HG03520 (cell line): ENCODE results near the gene TMEM247.
"Not testable (repeated sequence)": the region's sequence is repeated elsewhere in the genome, so short reads cannot be mapped to it uniquely, and the experiment has no call there.

Experiments
- ATAC-seq: cut with Tn5 transposase; IDR thresholded peaks from one replicate; pipeline ENCODE4 v1.9.1; 2021; ENCODE audit warnings: mild to moderate bottlenecking, moderate library complexity; ENCODE audit not compliant: unreplicated experiment

TMEM247 gene

DNA sequence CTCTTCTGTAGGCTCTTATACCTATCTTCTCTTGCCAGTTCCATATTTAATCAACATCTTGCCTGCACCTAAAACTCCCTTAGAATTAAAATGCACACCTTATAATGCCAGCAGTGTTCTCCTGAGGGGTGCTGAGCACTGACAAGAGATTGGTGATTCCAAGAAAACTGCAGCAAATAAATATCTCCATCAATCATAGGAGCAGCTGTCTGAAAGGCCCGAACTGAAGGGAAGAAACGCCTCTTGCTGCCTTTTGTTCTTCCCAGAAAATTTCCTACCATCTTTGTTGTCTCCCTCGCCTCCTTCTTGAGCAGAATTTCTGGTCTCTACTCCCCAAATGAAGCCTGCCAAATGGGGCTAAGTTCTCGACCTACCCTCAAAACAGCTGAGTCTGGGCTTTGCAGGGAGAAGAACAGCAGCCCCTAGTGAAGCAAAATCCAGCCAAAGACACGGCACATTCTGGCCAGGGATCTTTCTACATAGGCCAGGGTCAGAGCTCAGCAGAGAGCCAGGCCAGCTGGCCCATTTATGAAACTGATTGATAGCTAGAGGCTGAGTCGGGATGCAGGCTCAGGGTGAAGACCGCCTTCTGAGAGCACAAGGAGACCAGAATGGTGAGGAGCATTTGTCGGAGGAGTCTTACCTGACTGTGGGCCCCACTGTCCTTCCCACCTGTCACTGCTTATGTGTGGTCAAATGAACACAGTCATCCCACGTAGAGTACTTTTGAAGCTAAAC lies 20.4 kb upstream of the TMEM247 start:
- no peak for ATAC-seq

DNA sequence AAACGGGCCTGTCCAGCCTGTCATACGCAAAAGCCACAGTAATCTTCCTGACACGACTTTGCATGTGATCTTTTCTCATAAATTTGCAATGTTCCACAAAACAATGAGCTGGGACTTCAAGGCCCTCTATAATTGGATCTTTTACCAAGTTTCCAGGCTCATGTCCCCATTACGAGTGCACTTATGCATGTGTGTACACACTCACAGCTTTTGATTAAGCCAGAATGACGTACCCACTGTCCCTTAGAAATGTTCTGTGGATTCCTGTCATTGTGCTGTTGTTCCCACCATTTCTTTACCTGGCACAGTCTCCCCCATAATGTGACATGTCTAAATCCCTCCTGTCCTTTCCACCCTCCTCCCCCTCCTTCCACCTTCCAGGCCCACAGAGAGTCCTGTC lies 19.7 kb upstream of the TMEM247 start:
- no peak for ATAC-seq

DNA sequence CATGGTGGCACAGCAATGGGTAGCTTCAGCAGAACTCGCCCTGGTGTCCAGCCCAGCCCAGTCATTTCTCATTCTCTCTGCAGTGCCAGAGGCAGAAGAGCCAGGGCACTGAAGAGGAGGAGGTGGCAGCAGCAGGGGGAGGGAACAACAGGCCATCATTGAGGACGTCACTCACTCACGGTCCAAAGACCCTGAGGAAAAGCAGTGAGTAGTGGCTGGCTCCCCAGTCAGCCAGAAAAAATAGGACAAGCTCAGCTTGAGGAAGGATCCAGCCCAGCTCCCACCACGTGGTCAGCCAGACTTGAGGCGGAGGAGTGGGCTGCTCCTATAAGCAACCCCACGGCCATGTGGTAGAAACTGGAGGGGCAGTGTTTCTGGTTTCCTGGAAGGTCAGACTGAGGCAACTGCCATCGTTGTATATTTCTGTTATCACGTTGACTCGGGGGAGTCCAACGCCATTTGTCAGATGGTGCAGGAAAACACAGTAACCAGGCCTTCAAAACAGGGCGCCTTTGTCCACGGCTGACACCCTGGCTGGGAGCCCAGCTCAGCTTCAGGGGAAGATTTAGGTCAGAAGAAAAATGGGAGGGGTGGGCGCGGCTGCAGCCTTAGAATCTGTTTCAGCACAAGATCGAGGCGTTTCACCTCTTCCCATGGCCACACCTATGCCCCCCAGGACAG lies 19.0 kb upstream of the TMEM247 start:
- ATAC-seq, result no peak

DNA sequence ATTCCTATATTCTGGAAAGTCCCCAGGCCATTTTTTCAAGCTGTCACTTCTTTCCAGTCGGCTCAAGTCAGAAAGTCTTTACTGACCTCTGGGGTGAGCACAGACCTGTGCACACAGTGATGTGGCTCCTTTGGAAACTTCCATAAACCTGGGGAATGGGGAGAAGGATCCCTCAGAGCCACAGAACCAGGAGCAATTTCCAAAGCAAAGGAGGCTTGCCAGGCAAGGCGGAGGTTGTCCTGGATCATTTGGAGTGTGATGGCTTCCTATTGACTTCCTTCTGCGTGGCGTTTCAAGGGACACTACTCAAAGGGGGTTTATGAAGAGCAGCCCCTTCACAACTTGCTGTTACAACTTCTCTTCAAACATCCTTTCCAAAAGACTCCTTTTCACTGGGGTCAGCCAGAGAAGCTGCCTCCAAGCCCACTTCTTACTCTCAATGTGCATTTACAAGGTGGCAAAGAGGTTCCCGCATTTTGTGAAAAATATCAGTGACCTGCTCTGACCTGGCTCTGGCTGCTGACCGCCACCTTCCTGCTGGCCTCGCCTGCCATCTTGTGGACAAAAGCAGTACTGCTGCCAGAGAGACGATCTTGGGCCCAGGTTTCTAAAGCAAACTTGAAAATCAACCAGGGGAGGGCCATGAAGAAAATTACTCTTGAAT lies 18.2 kb upstream of the TMEM247 start:
- no peak for ATAC-seq

DNA sequence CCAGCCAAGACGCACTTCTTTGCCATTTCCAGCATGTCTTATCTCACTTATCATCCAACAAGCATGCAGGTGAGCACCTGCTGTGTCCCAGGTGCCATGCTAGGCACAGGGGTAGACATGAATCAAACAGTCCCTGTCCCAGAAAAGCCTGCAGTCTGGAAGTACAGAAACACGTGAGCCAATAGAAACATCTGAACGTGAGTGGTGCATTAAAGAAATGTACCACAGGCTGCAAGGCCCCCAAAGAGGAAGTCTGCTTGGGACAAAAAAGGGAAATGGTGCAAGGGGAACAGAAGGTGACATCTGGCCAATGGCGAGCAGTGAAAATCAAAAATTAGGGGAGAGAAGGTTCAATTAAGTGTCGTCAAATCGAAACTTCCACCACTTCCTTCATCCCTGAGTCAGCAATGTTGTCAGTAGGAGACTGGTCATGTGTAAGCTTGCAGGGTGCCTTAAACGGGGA lies 17.6 kb upstream of the TMEM247 start:
- ATAC-seq, result no peak

DNA sequence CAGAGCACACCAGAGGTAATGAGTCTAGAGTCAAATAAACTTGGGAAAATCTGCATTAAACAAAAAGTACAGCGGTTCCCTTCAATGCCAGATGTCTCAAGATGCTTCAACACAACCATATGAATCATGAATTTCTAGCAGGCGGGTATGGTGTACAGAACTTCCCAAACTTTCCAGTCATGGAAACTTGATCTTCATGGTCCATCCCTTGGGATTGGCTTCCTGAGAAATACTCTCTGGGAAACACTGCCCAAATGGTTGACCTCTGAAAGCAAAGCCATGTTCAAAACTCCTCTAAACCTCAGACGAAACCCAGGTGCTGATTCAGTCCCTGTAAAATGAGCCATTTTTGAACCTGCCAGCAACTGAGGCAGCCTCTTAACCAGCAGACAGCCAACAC lies 16.4 kb upstream of the TMEM247 start:
- no peak for ATAC-seq

DNA sequence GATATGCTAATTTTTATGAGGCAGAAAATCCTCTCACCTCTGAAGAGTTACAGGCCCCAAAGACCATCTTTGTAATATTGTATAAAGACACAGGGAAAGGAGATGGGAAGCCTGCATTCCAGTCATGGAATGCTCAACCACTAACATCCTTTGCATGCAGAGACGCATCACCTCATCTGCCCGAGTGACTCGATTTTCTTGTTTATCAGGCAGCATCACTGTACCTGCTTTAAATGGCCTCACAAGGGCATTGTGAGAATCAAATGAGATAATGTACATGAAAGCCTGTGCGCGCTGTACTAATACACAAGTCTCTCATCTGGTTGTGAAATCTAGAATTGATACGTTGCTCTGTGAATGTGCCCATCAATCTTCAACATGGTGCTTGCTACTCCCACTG lies 10.2 kb upstream of the TMEM247 start:
- ATAC-seq, result no peak

DNA sequence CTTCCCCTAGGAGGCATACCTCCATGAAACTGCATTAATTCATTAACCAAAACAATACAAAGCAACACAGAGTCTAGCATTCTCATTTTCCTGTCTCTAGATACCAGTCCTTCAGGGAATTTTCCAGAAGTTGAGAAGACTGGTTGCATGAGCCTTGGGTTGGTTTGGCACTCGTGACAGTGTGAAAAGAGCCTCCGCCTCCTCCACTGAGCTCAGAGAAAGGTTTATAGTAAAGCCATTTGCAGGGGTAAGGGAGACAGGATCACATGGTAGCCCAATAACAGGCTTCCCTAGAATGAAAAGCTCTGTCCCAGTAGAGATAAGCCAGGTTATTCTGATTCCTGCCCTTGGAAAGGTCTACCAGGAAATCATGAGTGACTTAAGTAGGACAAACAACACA lies 9.7 kb upstream of the TMEM247 start:
- no peak for ATAC-seq

DNA sequence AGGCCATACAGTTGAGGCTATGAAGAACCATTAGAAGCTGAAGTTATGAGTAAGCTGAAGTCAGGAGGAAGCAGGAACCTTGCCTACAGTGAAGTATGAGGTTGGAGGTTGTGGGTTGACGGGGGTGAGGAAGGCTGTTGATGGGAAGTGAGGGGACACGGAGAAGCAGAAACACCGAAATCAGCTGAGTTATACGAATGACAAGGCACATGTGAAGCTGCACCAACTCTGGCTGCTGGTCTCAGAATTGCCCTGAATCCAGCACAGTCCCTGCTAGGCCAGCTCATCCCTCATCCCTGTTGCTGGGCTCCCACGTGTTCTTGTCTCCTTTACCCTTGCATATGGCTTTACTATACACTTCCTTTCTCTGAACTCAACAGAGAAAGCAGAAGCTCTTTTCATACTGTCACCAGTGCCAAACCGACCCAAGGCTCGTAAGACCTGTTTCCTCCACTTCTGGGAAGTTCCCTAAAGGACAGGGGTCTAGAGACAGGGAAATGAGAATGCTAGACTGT lies 9.2 kb upstream of the TMEM247 start:
- ATAC-seq, result no peak

DNA sequence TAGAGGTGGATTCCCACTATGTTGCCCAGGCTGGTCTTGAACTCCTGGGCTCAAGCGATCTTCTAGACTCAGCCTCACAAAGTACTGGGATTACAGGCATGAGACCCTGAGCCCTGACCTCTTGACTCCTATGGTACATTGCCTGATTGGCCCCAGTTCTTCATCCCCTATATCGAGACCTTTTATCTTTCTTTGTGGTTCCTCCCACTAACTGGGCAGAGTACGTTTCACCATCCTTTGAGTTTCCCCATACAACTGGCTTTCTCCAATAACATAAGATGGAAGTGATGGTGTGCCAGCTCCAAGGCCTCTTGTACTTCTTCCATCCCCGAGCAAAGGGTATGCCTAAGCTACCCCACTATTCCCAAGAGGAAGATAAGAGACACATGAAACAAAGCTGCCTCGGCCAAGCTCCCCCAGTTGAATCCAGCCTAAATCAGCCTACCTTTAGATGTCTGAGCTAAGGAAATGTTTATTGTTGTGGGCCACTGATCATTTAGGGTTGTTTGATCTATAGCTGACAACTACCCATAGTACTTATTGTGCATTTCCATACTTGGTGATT lies 8.3 kb upstream of the TMEM247 start:
- ATAC-seq, result no peak

DNA sequence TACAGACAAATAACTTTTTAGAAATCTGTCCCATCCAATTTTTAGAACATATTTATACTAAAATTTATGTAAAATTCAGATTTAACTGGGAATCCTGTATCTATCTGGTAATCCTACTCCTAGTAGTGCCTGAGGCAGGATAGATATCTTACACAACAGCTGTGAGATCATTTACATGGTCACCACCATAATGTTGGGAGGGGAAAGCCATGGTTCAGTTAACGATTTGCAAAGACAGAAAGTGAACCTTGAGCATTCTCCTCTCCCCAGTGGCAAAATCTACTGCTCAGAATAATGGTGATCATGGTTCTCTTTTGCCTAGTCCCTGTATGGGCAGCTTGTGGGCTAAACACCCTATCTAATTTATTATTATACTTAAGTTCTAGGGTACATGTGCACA lies 7.7 kb upstream of the TMEM247 start:
- no peak for ATAC-seq

DNA sequence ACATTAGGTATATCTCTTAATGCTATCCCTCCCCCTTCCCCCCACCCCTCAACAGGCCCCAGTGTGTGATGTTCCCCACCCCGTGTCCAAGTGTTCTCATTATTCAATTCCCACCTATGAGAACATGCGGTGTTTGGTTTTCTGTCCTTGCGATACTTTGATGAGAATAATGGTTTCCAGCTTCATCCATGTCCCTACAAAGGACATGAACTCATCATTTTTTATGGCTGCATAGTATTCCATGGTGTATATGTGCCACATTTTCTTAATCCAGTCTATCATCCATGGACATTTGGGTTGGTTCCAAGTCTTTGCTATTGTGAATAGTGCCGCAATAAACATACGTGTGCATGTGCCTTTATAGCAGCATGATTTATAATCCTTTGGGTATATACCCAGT lies 7.2 kb upstream of the TMEM247 start:
- ATAC-seq, result not testable (repeated sequence)

DNA sequence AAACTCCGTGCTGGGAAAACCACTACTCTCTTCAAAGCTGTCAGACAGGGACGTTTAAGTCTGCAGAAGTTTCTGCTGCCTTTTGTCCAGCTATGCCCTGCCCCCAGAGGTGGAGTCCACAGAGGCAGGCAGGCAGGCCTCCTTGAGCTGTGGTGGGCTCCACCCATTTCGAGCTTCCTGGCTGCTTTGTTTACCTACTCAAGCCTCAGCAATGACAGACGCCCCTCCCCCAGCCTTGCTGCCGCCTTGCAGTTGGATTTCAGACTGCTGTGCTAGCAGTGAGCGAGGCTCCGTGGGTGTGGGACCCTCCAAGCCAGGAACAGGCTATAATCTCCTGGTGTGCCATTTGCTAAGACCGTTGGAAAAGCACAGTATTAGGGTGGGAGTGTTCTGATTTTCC lies 1.9 kb upstream of the TMEM247 start:
- not testable (repeated sequence) for ATAC-seq

DNA sequence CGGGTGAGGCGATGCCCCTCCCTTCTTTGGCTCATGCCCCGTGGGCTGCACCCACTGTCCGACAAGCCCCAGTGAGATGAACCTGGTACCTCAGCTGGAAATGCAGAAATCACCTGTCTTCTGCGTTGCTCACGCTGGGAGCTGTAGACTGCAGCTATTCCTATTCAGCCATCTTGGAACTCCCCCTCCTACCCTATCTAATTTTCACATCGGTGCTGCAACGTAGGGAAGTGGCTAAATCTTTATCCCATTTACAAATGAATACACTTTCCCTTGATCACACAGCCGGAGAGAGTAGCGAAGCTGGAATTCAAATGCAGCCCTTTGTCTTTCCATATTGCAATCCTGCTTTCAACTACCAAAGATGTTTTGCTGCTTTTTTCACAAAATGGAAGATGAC lies 1.4 kb upstream of the TMEM247 start:
- ATAC-seq, result no peak

DNA sequence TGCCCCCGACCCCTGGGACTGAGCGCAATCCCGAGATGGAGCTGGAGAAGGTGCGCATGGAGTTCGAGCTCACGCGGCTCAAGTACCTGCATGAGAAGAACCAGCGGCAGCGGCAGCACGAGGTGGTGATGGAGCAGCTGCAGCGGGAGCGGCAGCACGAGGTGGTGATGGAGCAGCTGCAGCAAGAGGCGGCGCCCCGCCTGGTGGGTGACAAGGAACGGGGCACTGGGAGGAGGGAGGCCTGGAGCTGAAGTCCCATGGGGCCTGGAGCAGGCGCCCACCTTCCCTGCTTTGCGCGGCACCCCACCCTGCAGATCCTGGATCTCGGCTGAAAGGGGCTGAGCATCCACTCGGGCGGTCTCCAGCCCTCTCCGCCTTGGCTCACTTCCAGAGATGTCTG lies 1.2 kb downstream of the TMEM247 start:
- no peak for ATAC-seq

DNA sequence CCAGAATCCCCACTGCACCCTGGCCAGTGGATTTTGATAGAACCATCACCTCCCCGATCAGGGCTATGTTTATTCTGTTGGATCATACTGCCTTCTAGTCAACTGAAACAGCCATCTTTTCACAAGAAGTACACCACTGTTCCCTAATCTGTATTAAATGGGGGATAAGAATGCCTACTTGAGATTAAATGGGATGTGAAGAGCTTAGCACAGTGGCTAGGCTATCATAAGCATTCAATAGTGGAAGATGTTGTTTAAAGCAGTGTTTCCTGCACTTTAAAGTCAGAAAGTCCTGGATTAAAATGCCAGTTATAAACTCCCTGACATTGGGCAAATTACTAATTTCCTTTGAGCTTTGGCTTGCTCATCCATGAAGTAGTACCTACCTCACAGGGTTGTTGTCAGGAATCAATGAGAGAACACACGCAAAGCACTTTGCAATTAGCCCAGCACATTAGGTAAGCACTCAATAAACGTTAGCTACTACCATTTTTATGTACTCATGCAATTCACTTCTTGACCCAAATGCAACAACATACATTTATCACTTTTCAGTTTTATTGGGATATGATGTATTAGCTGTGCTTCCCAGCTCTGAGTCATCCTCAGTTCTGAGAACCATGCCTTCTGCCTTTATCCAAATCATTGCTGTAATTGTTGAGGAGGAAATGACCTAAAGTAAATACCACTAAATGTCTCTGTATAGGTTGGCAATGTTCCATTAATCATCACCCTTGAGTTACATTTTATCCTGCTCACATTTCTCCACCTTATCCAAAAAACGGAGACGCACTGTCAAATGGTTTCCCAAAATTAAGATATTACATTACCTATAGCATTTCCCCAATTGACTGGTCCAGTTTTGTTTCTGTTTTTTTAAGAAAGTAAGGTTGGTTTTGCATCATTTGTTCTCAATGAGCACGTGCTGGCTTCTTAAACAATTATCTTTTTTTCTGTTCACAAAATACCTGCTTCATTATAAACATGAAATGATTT lies 2.1 kb downstream of the TMEM247 start:
- no peak for ATAC-seq

DNA sequence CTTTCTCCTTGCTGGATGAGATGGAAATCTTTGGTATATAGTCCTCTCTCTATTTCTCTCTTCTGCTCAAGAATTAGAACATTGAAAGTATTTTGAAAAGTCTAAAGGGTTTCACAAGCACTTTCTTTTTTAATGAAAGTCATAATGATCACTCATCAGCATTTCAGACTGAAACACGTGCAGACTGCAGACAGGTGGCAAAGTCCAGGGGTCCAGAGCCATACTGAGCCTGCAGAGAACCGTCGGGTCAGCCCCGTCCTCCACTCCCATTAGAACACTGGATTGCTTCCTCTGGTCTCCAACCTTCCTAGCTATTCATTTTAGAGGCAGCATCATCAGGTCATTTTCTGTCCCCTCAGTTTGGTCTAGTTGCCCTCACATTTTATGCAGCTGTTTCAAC lies 3.1 kb downstream of the TMEM247 start:
- ATAC-seq, result no peak

DNA sequence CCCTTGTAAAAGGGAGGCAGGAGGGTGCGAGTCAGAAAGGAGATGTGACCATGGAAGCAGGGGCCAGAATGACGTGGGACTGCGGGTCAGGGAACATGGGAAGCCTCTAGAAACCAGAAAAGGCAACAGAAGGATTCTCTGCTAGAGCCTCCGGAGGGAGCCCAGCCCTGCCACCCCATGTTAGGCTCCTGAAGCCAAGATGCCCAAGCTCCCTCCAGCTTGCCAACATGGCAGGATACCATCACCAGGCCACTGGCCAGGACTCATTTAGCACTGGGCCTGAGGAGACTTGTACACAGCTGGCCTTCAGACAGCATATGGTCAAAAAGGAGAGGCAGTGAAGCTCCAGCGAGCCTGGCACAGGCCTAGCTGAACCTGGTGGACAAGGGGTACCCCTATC lies 5.6 kb downstream of the TMEM247 start:
- no peak for ATAC-seq

DNA sequence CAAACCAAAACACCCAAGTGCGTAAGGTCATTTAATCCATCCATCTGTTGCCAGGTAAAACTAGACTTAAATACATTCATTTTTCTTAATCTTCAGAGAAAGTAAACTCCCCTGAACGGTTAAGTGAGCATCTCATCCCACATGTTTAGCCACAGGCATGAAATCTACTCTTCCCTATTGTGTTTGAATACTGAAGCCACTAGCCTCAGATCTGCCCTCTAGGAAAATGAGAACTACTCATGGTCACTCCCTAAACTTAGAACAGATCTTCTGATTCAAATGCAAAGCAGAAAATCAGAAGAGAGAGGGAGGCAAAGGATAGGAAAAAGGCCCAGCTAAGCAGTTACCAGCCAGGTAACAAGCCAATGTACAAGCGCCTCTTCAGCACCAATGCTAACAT lies 7.1 kb downstream of the TMEM247 start:
- ATAC-seq, result no peak

DNA sequence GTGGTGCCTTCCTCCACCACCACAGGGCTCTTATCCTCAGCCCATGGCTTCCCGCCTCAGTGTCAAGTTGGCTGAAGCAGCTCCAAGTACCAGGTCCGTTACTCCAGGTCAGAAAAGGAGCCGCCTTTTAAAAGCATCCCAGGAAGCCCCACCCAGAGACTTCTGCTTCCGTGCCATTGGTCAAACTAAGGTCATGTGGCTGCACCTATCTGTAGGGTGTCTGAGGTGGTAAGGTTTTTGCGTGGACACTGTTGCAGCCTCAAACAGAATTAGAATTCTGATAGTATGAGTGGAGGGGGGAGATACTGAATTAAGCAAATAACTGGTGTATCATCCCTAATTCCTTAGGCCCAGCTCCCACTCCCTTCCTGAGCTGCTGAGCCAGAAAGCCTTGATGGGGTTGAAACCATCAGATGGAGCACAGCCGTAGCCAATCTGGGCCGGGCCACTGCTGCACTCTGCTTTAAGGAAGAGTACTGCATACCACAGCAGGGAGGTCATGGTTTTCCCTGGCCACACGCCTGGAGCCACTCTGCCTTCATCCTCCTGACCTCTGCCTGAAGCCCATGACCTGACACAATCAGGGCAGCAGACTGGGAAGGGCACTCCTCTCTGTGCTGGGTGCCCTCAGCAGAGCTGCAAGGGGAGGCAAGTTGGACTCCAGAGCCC lies 8.4 kb downstream of the TMEM247 start:
- no peak for ATAC-seq
